Gastroesophageal sphincter (tissue), 3 donors: ENCODE results near the gene ADGRF1.
"Not testable (repeated sequence)": the region's sequence is repeated elsewhere in the genome, so short reads cannot be mapped to it uniquely, and the experiment has no call there.

ENCODE experiments used
- POLR2A ChIP-seq, 2 donors: fragments of 450-650 bp; IDR thresholded peaks; one replicate each; pipeline ENCODE4 v1.6.1; 2017; ENCODE audit warnings: antibody characterized with exemption in 2 of 2, mild to moderate bottlenecking in 2 of 2, moderate library complexity in 1 of 2
- TF ChIP-seq, protein P1 (sequence below), 4 experiments: fragments of 200-600 bp in 2 of 4; fragments of 450-650 bp in 2 of 4; sonication (generic) in 1 of 4; IDR thresholded peaks; one replicate each; pipeline ENCODE4 v1.5.1; 2017 to 2019; ENCODE audit warnings: antibody characterized with exemption in 4 of 4, mild to moderate bottlenecking in 2 of 4, moderate library complexity in 2 of 4

GRCh38 chr6:46990818-46991510 lies 51.2 kb downstream of the ADGRF1 start:
- TF ChIP-seq POLR2A (IDR thresholded peaks at IDR 0.05), result not testable (repeated sequence)
- TF ChIP-seq, protein P1, sequence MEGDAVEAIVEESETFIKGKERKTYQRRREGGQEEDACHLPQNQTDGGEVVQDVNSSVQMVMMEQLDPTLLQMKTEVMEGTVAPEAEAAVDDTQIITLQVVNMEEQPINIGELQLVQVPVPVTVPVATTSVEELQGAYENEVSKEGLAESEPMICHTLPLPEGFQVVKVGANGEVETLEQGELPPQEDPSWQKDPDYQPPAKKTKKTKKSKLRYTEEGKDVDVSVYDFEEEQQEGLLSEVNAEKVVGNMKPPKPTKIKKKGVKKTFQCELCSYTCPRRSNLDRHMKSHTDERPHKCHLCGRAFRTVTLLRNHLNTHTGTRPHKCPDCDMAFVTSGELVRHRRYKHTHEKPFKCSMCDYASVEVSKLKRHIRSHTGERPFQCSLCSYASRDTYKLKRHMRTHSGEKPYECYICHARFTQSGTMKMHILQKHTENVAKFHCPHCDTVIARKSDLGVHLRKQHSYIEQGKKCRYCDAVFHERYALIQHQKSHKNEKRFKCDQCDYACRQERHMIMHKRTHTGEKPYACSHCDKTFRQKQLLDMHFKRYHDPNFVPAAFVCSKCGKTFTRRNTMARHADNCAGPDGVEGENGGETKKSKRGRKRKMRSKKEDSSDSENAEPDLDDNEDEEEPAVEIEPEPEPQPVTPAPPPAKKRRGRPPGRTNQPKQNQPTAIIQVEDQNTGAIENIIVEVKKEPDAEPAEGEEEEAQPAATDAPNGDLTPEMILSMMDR (IDR thresholded peaks at IDR 0.05), result peak in 3 of 4 experiments; percentile 49 to 54 (median 53)
